ENCODE results near the gene DUSP23. TPM values are rescaled to one million over a fixed set of nuclear protein-coding genes. Genes with fewer than 3 reads are reported as not detected.

The DUSP23 gene
- total and polyA plus RNA-seq, 8 donors: 3.6 to 107 (median 80.7) TPM; not detected in 1

- Histone ChIP-seq H3K27ac (no peak overlapping the region), H3K27me3 (no peaks in the 10 kb centered on the region), H3K9me3 (no peaks in the 10 kb centered on the region), H3K4me3 (no peak overlapping the region), H3K36me3 (peaks cover 0 to 4% (median 0%) of the 10 kb centered on the region in 4 donors), H3K4me1 (peaks cover 0 to 34% (median 19%) of the 10 kb centered on the region in 4 donors)
- intact Hi-C loops (cut with DNase I; ENCODE audit: low total_unique reads): no loop called here
- WGBS, 5 donors: 72 to 93% (median 91%) methylated on average over 1 of the region's 1 CpG
- TF ChIP-seq POLR2A (IDR thresholded peaks at IDR 0.05) (no peak), EP300 (IDR thresholded peaks at IDR 0.05) (no peak), POLR2AphosphoS5 (IDR thresholded peaks at IDR 0.05) (no peak), CTCF (IDR thresholded peaks at IDR 0.05) (no peak)
- DNase-seq: no peak
Measured at GRCh38 chr1:159783724-159784123, 3.0 kb downstream of the DUSP23 start.

GRCh38 chr1:159786465-159786864, 5.7 kb downstream of the DUSP23 start:
- Histone ChIP-seq H3K4me3 (no peak overlapping the region), H3K9me3 (no peaks in the 10 kb centered on the region), H3K36me3 (peaks cover 0 to 4% (median 0%) of the 10 kb centered on the region in 4 donors), H3K27me3 (peaks cover 0 to 2% (median 0%) of the 10 kb centered on the region in 3 donors), H3K4me1 (peaks cover 0 to 24% (median 9%) of the 10 kb centered on the region in 4 donors), H3K27ac (no peak overlapping the region)
- 18 to 32% (median 24%) methylated on average over 3 of the region's 3 CpGs for WGBS, 5 donors
- DNase-seq: peak in 1 of 2 donors; percentile 24
- intact Hi-C loops (cut with DNase I; ENCODE audit: low total_unique reads): no loop called here
- no peak for TF ChIP-seq CTCF (IDR thresholded peaks at IDR 0.05)
- no peak for TF ChIP-seq POLR2A (IDR thresholded peaks at IDR 0.05)
- no peak for TF ChIP-seq EP300 (IDR thresholded peaks at IDR 0.05)
- TF ChIP-seq POLR2AphosphoS5 (IDR thresholded peaks at IDR 0.05): no peak

- H3K36me3 ChIP-seq: peaks cover 0 to 4% (median 0%) of the 10 kb centered on the region in 4 donors
- no peak overlapping the region for H3K4me3 ChIP-seq
- 61 to 71% (median 65%) methylated on average over 3 of the region's 3 CpGs for WGBS, 5 donors
- no peaks in the 10 kb centered on the region for H3K9me3 ChIP-seq
- DNase-seq: peak in 1 of 2 donors; percentile 61
- H3K4me1 ChIP-seq: peaks cover 0 to 19% (median 4%) of the 10 kb centered on the region in 4 donors
- TF ChIP-seq EP300 (IDR thresholded peaks at IDR 0.05) (no peak), POLR2A (IDR thresholded peaks at IDR 0.05) (no peak), CTCF (IDR thresholded peaks at IDR 0.05) (no peak), POLR2AphosphoS5 (IDR thresholded peaks at IDR 0.05) (no peak)
- intact Hi-C loops (cut with DNase I; ENCODE audit: low total_unique reads): no loop called here
- no peak overlapping the region for H3K27ac ChIP-seq
- peaks cover 0 to 7% (median 0%) of the 10 kb centered on the region in 3 donors for H3K27me3 ChIP-seq
Measured at GRCh38 chr1:159786966-159787365, 6.2 kb downstream of the DUSP23 start.

- Histone ChIP-seq H3K9me3 (no peaks in the 10 kb centered on the region), H3K36me3 (no peaks in the 10 kb centered on the region), H3K27ac (no peak overlapping the region), H3K27me3 (peaks cover 0 to 33% (median 5%) of the 10 kb centered on the region in 3 donors), H3K4me3 (no peak overlapping the region), H3K4me1 (peaks cover 0 to 16% (median 0%) of the 10 kb centered on the region in 4 donors)
- DNase-seq: peak in 1 of 2 donors; percentile 49
- TF ChIP-seq EP300 (IDR thresholded peaks at IDR 0.05): no peak
- TF ChIP-seq POLR2AphosphoS5 (IDR thresholded peaks at IDR 0.05): no peak
- TF ChIP-seq CTCF (IDR thresholded peaks at IDR 0.05): peak in 3 of 7 experiments; percentile 44 to 51 (median 44)
- TF ChIP-seq POLR2A (IDR thresholded peaks at IDR 0.05): no peak
- intact Hi-C loops (cut with DNase I; ENCODE audit: low total_unique reads): loop anchor here (10.0 kb wide), 1 partner anchor 214 kb away; no protein-coding TSS in a partner anchor
- 7 to 16% (median 10%) methylated on average over 2 of the region's 2 CpGs for WGBS, 5 donors
Measured at GRCh38 chr1:159790237-159790917, 9.6 kb downstream of the DUSP23 start.

All from stomach (tissue), 9 donors.